ENCODE data around the gene ABCG8. TPM values are rescaled to one million over a fixed set of nuclear protein-coding genes. Genes with fewer than 3 reads are reported as not detected.

ABCG8 gene
- total and polyA plus RNA-seq, 2 donors (not counting 3 experiments of a cell fraction or from before 2014, with no cell fraction given), result not detected

DNA sequence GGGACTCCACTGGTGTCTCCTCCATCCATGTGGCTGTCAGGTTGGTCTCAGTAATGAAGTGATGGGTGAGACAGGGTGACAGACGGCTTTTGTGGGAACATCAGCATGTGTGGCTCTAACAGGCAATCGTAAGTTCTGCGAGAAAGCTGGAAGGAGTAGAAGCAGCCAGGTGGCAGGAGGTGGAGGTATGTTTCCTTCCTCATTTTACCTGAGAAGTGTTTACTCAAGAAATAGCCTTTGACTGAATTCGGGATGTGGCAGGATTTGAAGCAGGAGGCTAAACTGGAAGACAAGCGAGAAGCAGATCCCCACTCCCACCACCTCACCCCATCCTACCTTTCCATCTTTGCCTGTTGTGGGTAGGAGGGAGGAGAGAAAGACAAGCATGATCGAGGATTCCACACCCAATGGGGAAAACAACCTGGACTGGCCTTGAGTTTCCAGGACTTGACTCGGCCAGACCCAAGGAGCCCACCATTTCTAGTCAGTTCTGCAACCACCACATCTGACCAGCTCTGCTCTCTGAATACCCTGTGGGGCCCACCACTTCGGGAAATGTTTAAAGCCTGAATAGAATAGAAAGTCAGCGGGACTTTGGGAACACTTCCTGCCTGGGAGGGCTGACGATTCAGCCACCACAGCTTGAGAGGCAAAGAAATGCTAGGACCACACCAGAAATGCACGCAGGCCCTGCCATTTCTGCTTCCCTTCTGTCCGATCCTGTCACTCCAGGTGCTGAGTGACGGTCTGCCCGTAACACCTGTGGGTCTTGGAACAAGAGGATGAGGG lies 1.2 kb downstream of the ABCG8 start:
- Histone ChIP-seq H3K79me2 (ENCODE audit: control insufficient read depth, insufficient read depth, low read length) (no peaks in the 10 kb centered on the region), H3K4me1 (ENCODE audit: control insufficient read depth, extremely low read depth, insufficient read depth, low read length) (no peaks in the 10 kb centered on the region), H3K36me3 (ENCODE audit: control insufficient read depth in 2 of 2, extremely low read depth in 1 of 2, insufficient read depth in 2 of 2, low read length in 2 of 2) (no peaks in the 10 kb centered on the region), H4K20me1 (replicated peaks; ENCODE audit: control insufficient read depth, extremely low read depth, insufficient read depth, low read length) (no peaks in the 10 kb centered on the region), H3K4me3 (replicated peaks in 1 of 3; ENCODE audit: insufficient read depth in 1 of 3, low read depth in 1 of 3, low read length in 3 of 3) (no peak overlapping the region), H2AFZ (ENCODE audit: low read depth, low read length) (no peak overlapping the region), H3K4me2 (ENCODE audit: insufficient read depth, low read length) (no peak overlapping the region), H3K9me3 (replicated peaks; ENCODE audit: control insufficient read depth, insufficient read depth, low read length) (no peaks in the 10 kb centered on the region), H3K9me1 (replicated peaks; ENCODE audit: control insufficient read depth, extremely low read depth, insufficient read depth, low read length) (no peaks in the 10 kb centered on the region), H3K9ac (replicated peaks; ENCODE audit: extremely low read depth, insufficient read depth, low read length) (no peak overlapping the region), H3K27me3 (ENCODE audit: control insufficient read depth in 2 of 2, insufficient read depth in 2 of 2, low read length in 2 of 2) (peaks cover 3 to 4% of the 10 kb centered on the region in 2 experiments), H3K27ac (ENCODE audit: insufficient read depth, low read depth, low read length) (no peak overlapping the region)
- no TSS peak for BruUV-seq (replicated peaks)
- CTCF ChIA-PET, result no interaction called here
- POLR2A ChIA-PET, result no interaction called here
- DNase-seq (ENCODE audit: low read depth, low spot score) (no peak), FAIRE-seq (no peak)
- intact Hi-C loops (cut with micrococcal nuclease) (no loop called here), dilution Hi-C loops (cut with MboI; ENCODE audit: extremely low pct_ligation_motif_present, low sequenced_read_pairs) (no loop called here)
- TF ChIP-seq POLR2AphosphoS5 (IDR thresholded peaks at IDR 0.05; ENCODE audit: insufficient read depth, low read depth, low read length) (no peak), POLR2A (IDR thresholded peaks at IDR 0.05; ENCODE audit: low read depth, low read length) (no peak), MYC (IDR thresholded peaks at IDR 0.05; ENCODE audit: low read depth, low read length) (no peak), JUN (IDR thresholded peaks at IDR 0.05; ENCODE audit: borderline replicate concordance, insufficient read depth, insufficient read length, low read depth) (no peak)
- TF ChIP-seq, protein P1, sequence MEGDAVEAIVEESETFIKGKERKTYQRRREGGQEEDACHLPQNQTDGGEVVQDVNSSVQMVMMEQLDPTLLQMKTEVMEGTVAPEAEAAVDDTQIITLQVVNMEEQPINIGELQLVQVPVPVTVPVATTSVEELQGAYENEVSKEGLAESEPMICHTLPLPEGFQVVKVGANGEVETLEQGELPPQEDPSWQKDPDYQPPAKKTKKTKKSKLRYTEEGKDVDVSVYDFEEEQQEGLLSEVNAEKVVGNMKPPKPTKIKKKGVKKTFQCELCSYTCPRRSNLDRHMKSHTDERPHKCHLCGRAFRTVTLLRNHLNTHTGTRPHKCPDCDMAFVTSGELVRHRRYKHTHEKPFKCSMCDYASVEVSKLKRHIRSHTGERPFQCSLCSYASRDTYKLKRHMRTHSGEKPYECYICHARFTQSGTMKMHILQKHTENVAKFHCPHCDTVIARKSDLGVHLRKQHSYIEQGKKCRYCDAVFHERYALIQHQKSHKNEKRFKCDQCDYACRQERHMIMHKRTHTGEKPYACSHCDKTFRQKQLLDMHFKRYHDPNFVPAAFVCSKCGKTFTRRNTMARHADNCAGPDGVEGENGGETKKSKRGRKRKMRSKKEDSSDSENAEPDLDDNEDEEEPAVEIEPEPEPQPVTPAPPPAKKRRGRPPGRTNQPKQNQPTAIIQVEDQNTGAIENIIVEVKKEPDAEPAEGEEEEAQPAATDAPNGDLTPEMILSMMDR (IDR thresholded peaks at IDR 0.05; ENCODE audit: extremely low read depth in 1 of 2, insufficient read depth in 1 of 2, low read depth in 1 of 2, low read length in 2 of 2), result no peak

DNA sequence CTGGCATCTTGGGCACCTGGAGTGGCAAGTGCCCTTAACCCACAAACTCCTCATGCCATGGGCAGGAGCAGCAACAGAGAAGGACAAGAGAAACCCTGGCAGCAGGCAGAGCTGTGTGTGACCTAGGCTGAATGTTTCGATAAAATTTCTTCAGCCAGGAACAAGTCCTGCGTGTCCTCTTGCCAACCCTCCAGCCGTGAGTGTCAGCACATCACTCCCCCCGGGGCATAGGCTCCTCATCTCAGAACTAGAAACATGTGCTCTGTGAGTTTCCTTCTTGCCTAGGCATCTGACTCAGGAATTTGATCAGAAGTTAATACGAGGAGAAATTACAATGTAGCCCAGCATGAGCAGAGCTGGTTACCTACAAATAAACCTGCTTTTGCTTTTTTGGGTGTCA lies 2.2 kb downstream of the ABCG8 start:
- intact Hi-C loops (cut with micrococcal nuclease) (no loop called here), dilution Hi-C loops (cut with MboI; ENCODE audit: extremely low pct_ligation_motif_present, low sequenced_read_pairs) (no loop called here)
- no peak for DNase-seq (ENCODE audit: low read depth, low spot score)
- Histone ChIP-seq H3K27me3 (ENCODE audit: control insufficient read depth in 2 of 2, insufficient read depth in 2 of 2, low read length in 2 of 2) (peaks cover 4 to 5% of the 10 kb centered on the region in 2 experiments), H3K4me3 (replicated peaks in 1 of 3; ENCODE audit: insufficient read depth in 1 of 3, low read depth in 1 of 3, low read length in 3 of 3) (no peak overlapping the region), H3K4me1 (ENCODE audit: control insufficient read depth, extremely low read depth, insufficient read depth, low read length) (no peaks in the 10 kb centered on the region), H3K79me2 (ENCODE audit: control insufficient read depth, insufficient read depth, low read length) (no peaks in the 10 kb centered on the region), H3K9me3 (replicated peaks; ENCODE audit: control insufficient read depth, insufficient read depth, low read length) (no peaks in the 10 kb centered on the region), H3K9me1 (replicated peaks; ENCODE audit: control insufficient read depth, extremely low read depth, insufficient read depth, low read length) (no peaks in the 10 kb centered on the region), H4K20me1 (replicated peaks; ENCODE audit: control insufficient read depth, extremely low read depth, insufficient read depth, low read length) (no peaks in the 10 kb centered on the region), H3K36me3 (ENCODE audit: control insufficient read depth in 2 of 2, extremely low read depth in 1 of 2, insufficient read depth in 2 of 2, low read length in 2 of 2) (no peaks in the 10 kb centered on the region), H3K9ac (replicated peaks; ENCODE audit: extremely low read depth, insufficient read depth, low read length) (no peak overlapping the region), H2AFZ (ENCODE audit: low read depth, low read length) (no peak overlapping the region), H3K4me2 (ENCODE audit: insufficient read depth, low read length) (no peak overlapping the region), H3K27ac (ENCODE audit: insufficient read depth, low read depth, low read length) (no peak overlapping the region)
- TF ChIP-seq, protein P2, sequence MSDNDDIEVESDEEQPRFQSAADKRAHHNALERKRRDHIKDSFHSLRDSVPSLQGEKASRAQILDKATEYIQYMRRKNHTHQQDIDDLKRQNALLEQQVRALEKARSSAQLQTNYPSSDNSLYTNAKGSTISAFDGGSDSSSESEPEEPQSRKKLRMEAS (IDR thresholded peaks at IDR 0.05; ENCODE audit: insufficient read depth, insufficient read length), result no peak
- no peak for TF ChIP-seq POLR2AphosphoS5 (IDR thresholded peaks at IDR 0.05; ENCODE audit: insufficient read depth, low read depth, low read length)
- no TSS peak for BruUV-seq (replicated peaks)
- FAIRE-seq, result no peak
- CTCF ChIA-PET, result interaction anchor here (1.0 kb wide), 1 partner anchor 9 kb away, joined by 3 read pairs; no protein-coding TSS in a partner anchor
- POLR2A ChIA-PET, result no interaction called here
